Measurements from ENCODE around the gene G3BP1.
"Not testable (repeated sequence)": the region's sequence is repeated elsewhere in the genome, so short reads cannot be mapped to it uniquely, and the experiment has no call there.

G3BP1 gene

GRCh38 chr5:151771259-151772028, at the start of gene G3BP1:
TSS of gene G3BP1 (plus strand) at chr5:151771954. CDS start at chr5:151786621, 14,667 bp downstream.
- H3K9me3 ChIP-seq (ENCODE audit: insufficient read depth, low read depth, low read length), result no peaks in the 10 kb centered on the region
- peaks cover 16% of the 10 kb centered on the region; the same call in 1 of the 2 replicates for H3K36me3 ChIP-seq (ENCODE audit: insufficient read depth, low read depth, low read length)
- no peaks in the 10 kb centered on the region for H3K27me3 ChIP-seq (ENCODE audit: insufficient read depth, low read length)
- H3K4me1 ChIP-seq (ENCODE audit: insufficient read depth, low read length), result peaks cover 25% of the 10 kb centered on the region
- H3K27ac ChIP-seq (ENCODE audit: low read length), result peak within 1 kb of the TSS; percentile 98
- H3K9ac ChIP-seq (ENCODE audit: low read depth, low read length), result peak within 1 kb of the TSS; percentile 98
- peak within 1 kb of the TSS; percentile 86 for H3K4me3 ChIP-seq (ENCODE audit: low read length)

DNA sequence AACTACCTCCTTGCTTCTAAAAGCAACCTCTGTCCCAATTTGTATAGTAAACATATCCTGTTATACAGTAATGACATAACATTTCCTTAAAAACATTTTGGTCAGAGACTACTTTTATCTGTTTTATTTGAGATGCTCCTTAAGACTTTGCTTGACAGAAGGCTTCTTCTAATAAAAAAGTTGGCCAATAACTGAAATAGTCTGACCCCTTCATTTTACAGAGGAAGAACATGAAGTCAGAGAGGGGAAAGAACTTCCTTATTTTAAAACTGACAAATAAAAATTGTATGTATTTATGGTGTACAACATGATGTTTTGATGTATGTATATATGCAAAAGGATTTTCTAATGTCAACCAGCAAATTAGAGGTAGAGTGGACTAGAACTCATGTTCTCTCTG, 49.2 kb upstream of the G3BP1 start:
- Histone ChIP-seq H3K9me3 (ENCODE audit: insufficient read depth, low read depth, low read length) (no peaks in the 10 kb centered on the region), H3K9ac (ENCODE audit: low read depth, low read length) (no peak overlapping the region)

DNA sequence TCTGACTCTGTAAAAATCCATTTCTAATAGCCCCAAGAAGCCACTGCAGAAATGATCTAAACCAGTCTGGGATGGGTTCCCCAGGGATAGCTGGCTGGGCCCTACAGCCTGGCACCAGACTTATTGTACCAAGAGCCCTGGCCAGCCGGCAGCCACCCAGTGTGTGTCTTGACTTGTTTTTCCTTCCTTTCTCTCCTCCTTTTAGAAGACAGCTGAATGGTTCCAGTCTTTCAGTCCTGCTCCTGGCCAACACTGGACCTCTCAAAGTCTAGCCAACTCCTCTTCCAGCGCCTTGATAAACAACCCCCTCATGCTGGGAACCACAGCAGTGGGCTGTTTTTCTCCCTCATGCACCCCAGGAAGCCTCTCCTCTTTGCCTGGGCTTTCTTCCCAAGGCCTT, 47.4 kb upstream of the G3BP1 start:
- H3K4me3 ChIP-seq (ENCODE audit: low read length), result no peak overlapping the region
- no peaks in the 10 kb centered on the region for H3K36me3 ChIP-seq (ENCODE audit: insufficient read depth, low read depth, low read length)
- no peaks in the 10 kb centered on the region for H3K9me3 ChIP-seq (ENCODE audit: insufficient read depth, low read depth, low read length)
- H3K9ac ChIP-seq (ENCODE audit: low read depth, low read length), result no peak overlapping the region
- H3K27ac ChIP-seq (ENCODE audit: low read length), result no peak overlapping the region
- H3K27me3 ChIP-seq (ENCODE audit: insufficient read depth, low read length), result no peaks in the 10 kb centered on the region
- H3K4me1 ChIP-seq (ENCODE audit: insufficient read depth, low read length), result peaks cover 7% of the 10 kb centered on the region

More for the DNA sequence above, 49.2 kb upstream of the G3BP1 start:
- Histone ChIP-seq H3K36me3 (ENCODE audit: insufficient read depth, low read depth, low read length) (no peaks in the 10 kb centered on the region), H3K27ac (ENCODE audit: low read length) (no peak overlapping the region), H3K4me1 (ENCODE audit: insufficient read depth, low read length) (peaks cover 7% of the 10 kb centered on the region), H3K27me3 (ENCODE audit: insufficient read depth, low read length) (no peaks in the 10 kb centered on the region), H3K4me3 (ENCODE audit: low read length) (no peak overlapping the region)

DNA sequence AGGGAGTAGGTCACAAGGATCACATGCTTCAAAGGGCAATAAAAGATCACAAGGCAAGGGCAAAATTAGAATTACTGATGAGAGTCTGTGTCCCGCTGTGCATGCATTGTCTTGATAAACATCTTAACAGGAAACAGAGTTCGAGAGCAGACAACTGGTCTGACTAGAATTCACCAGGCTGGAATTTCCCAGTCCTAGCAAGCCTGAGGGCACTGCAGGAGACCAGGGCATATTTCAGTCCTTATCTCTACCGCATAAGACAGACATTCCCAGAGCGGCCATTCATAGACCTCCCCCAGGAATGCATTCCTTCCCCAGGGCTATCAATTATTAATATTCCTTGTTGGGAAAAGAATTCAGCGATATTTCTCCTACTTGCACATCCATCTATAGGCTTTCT, 42.2 kb upstream of the G3BP1 start:
- not testable (repeated sequence) for H3K27me3 ChIP-seq (ENCODE audit: insufficient read depth, low read length); H3K27ac ChIP-seq (ENCODE audit: low read length)

DNA sequence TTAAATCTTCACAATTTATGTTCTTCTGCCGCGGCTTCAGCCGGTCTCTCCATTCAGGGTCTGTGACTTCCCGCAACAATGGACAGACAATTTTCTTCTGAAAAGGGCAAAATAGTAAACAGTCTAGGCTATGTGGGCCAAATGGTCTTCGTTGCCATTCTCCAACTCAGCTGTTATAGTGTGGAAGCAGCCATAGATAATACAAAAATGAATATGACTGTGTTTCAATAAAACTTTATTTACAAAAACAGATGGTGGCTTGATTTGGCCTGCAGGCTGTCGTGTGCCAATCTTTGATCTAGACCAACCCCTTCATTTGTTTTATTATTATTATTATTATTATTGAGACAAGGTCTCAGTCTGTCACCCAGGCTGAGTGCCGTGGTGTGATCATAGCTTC, 41.4 kb upstream of the G3BP1 start:
- Histone ChIP-seq H3K27ac (ENCODE audit: low read length) (no peak overlapping the region), H3K4me3 (ENCODE audit: low read length) (no peak overlapping the region), H3K4me1 (ENCODE audit: insufficient read depth, low read length) (peaks cover 7% of the 10 kb centered on the region; the same call in 1 of the 2 replicates), H3K36me3 (ENCODE audit: insufficient read depth, low read depth, low read length) (no peaks in the 10 kb centered on the region), H3K9ac (ENCODE audit: low read depth, low read length) (no peak overlapping the region), H3K9me3 (ENCODE audit: insufficient read depth, low read depth, low read length) (peaks cover 9% of the 10 kb centered on the region; the same call in 1 of the 2 replicates), H3K27me3 (ENCODE audit: insufficient read depth, low read length) (no peaks in the 10 kb centered on the region)

More for the DNA sequence above, 42.2 kb upstream of the G3BP1 start:
- H3K36me3 ChIP-seq (ENCODE audit: insufficient read depth, low read depth, low read length); H3K4me3 ChIP-seq (ENCODE audit: low read length); H3K9ac ChIP-seq (ENCODE audit: low read depth, low read length); H3K4me1 ChIP-seq (ENCODE audit: insufficient read depth, low read length); H3K9me3 ChIP-seq (ENCODE audit: insufficient read depth, low read depth, low read length): not testable (repeated sequence)

- no peaks in the 10 kb centered on the region for H3K36me3 ChIP-seq (ENCODE audit: insufficient read depth, low read depth, low read length)
- H3K4me1 ChIP-seq (ENCODE audit: insufficient read depth, low read length), result peaks cover 7% of the 10 kb centered on the region; the same call in 1 of the 2 replicates
- no peak overlapping the region for H3K9ac ChIP-seq (ENCODE audit: low read depth, low read length)
- no peak overlapping the region for H3K27ac ChIP-seq (ENCODE audit: low read length)
- no peaks in the 10 kb centered on the region for H3K27me3 ChIP-seq (ENCODE audit: insufficient read depth, low read length)
- H3K9me3 ChIP-seq (ENCODE audit: insufficient read depth, low read depth, low read length), result peaks cover 9% of the 10 kb centered on the region; the same call in 1 of the 2 replicates
- no peak overlapping the region for H3K4me3 ChIP-seq (ENCODE audit: low read length)
Measured at GRCh38 chr5:151733358-151734063, 38.2 kb upstream of the G3BP1 start.

DNA sequence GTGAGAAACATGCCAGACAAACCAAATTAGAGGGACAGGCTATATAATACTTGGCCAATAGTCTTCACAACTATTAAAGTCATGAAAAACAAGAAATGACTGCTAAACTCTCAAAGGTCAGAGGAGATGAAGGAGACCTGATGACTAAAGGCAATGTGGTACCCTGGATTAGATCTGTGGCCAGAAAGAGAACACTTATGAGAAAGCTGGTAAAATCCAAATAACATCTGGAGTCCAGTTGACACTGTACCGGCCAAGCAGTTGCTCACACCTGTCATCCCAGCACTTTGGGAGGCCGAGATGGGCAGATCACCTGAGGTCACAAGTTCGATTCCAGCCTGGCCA, 37.7 kb upstream of the G3BP1 start:
- Histone ChIP-seq H3K9ac (ENCODE audit: low read depth, low read length) (no peak overlapping the region), H3K27me3 (ENCODE audit: insufficient read depth, low read length) (no peaks in the 10 kb centered on the region), H3K4me3 (ENCODE audit: low read length) (no peak overlapping the region), H3K27ac (ENCODE audit: low read length) (no peak overlapping the region), H3K36me3 (ENCODE audit: insufficient read depth, low read depth, low read length) (no peaks in the 10 kb centered on the region), H3K4me1 (ENCODE audit: insufficient read depth, low read length) (peaks cover 7% of the 10 kb centered on the region; the same call in 1 of the 2 replicates), H3K9me3 (ENCODE audit: insufficient read depth, low read depth, low read length) (peaks cover 9% of the 10 kb centered on the region; the same call in 1 of the 2 replicates)

- H3K27ac ChIP-seq (ENCODE audit: low read length), result no peak overlapping the region
- H3K4me1 ChIP-seq (ENCODE audit: insufficient read depth, low read length), result peaks cover 20% of the 10 kb centered on the region
- no peaks in the 10 kb centered on the region for H3K27me3 ChIP-seq (ENCODE audit: insufficient read depth, low read length)
- no peaks in the 10 kb centered on the region for H3K9me3 ChIP-seq (ENCODE audit: insufficient read depth, low read depth, low read length)
- H3K9ac ChIP-seq (ENCODE audit: low read depth, low read length), result no peak overlapping the region
- no peak overlapping the region for H3K4me3 ChIP-seq (ENCODE audit: low read length)
- no peaks in the 10 kb centered on the region for H3K36me3 ChIP-seq (ENCODE audit: insufficient read depth, low read depth, low read length)
Measured at GRCh38 chr5:151735646-151736045, 36.1 kb upstream of the G3BP1 start.

DNA sequence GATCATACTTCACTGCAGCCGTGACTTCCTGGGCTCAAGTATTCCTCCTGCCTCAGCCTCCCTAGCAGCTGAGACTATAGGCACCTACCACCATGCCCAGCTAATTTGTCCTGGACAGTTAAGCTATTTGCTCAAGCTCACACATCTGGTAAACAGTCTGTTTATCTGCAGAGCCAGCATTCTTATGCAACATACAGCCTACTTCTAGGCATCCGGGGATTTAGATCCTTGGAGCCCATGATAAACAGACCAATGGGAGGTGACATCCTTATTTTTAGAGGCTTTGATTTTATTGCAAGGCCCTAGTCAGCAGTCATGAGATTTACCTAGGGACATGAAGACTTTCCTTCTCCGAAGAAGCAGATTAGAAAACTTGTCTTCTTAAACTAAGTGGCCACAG, 34.3 kb upstream of the G3BP1 start:
- Histone ChIP-seq H3K27me3 (ENCODE audit: insufficient read depth, low read length) (no peaks in the 10 kb centered on the region), H3K4me1 (ENCODE audit: insufficient read depth, low read length) (peaks cover 20% of the 10 kb centered on the region), H3K9ac (ENCODE audit: low read depth, low read length) (no peak overlapping the region), H3K9me3 (ENCODE audit: insufficient read depth, low read depth, low read length) (no peaks in the 10 kb centered on the region), H3K27ac (ENCODE audit: low read length) (no peak overlapping the region), H3K36me3 (ENCODE audit: insufficient read depth, low read depth, low read length) (no peaks in the 10 kb centered on the region), H3K4me3 (ENCODE audit: low read length) (no peak overlapping the region)

DNA sequence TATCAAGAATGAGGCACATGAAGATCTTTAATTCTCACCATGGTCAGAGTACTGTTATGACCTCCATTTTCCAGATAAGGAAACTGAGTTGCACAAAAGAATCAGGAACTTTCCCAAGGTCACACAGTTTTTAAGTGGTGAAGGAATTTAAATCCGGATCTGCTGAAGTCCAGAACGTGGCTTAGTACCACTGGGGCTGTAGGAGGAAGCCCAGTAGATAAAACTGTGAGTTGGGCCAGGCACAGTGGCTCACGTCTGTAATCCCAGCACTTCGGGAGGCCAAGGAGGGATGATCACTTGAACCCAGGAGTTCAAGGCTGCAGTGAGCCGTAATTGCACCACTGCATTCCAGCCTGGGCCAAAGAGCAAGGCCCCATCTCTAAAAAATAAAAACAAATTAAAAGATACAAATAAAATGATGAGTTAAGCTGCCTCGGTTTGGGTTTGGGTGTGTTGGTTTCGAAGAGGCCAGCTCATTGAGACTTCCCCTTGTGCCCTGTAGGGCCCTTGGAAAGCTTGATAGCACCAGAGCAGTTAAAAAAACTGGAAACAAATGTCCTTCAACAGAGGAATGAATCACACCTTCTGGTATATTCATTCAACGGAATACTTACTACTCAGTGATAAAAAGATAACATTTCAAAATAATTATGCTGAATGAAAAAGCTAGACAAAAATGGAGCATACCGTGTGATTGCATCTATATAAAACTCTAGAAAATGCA, 33.5 kb upstream of the G3BP1 start:
- H3K9me3 ChIP-seq (ENCODE audit: insufficient read depth, low read depth, low read length), result no peaks in the 10 kb centered on the region
- no peak overlapping the region for H3K27ac ChIP-seq (ENCODE audit: low read length)
- no peak overlapping the region for H3K4me3 ChIP-seq (ENCODE audit: low read length)
- H3K27me3 ChIP-seq (ENCODE audit: insufficient read depth, low read length), result no peaks in the 10 kb centered on the region
- no peaks in the 10 kb centered on the region for H3K36me3 ChIP-seq (ENCODE audit: insufficient read depth, low read depth, low read length)
- H3K9ac ChIP-seq (ENCODE audit: low read depth, low read length), result no peak overlapping the region
- peaks cover 16% of the 10 kb centered on the region for H3K4me1 ChIP-seq (ENCODE audit: insufficient read depth, low read length)

DNA sequence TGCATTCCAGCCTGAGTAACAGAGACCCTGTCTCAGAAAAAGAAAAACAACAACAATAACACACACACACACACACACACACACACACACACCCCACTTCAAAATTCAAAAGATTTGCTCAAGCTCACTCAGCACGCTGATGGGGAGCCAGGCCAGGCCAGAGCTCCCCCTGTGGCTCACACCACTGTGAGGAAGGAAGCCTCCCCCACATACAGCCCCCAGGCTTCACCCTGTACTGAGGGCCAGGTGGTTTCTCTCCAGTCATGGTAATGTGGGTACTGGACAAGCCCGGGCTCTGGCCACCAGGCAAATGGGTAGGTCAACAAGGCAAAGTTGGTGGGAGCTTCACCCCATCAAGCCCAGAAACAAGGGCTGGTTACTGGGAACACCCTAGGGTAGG, 32.4 kb upstream of the G3BP1 start:
- Histone ChIP-seq H3K36me3 (ENCODE audit: insufficient read depth, low read depth, low read length) (peaks cover 5% of the 10 kb centered on the region; the same call in 1 of the 2 replicates), H3K4me3 (ENCODE audit: low read length) (peak overlapping the region; percentile 37; the same call in 1 of the 2 replicates), H3K9me3 (ENCODE audit: insufficient read depth, low read depth, low read length) (no peaks in the 10 kb centered on the region), H3K9ac (ENCODE audit: low read depth, low read length) (peak overlapping the region; percentile 38; the same call in 1 of the 2 replicates), H3K27ac (ENCODE audit: low read length) (peak overlapping the region; percentile 77), H3K27me3 (ENCODE audit: insufficient read depth, low read length) (no peaks in the 10 kb centered on the region), H3K4me1 (ENCODE audit: insufficient read depth, low read length) (peaks cover 16% of the 10 kb centered on the region)

Data from iPS-20b (cell line).